H1 (cell line): Measurements from ENCODE around the gene TCAF1. TPM values are rescaled to one million over a fixed set of nuclear protein-coding genes. Genes with fewer than 3 reads are reported as not detected.

Experiments
- CTCF ChIA-PET: fragments of 300-600 bp; sonication (Branson Sonifier 250); formaldehyde crosslinking; loops from one replicate; lab custom pipeline; 2021; ENCODE audit not compliant: partially characterized antibody; lab: Charles Lee
- POLR2A ChIA-PET: fragments of 300-600 bp; sonication (Branson Sonifier 250); formaldehyde crosslinking; loops from one replicate; lab custom pipeline; 2021; ENCODE audit warnings: inconsistent platforms; ENCODE audit not compliant: partially characterized antibody; lab: Charles Lee
- DNase-seq, 2 experiments: peaks; one replicate each; pipeline versions ENCODE4 v3.0.0 to v3.0.0-alpha.2; 2010 to 2022; ENCODE audit warnings: low spot score in 2 of 2, low read depth in 1 of 2, mixed read lengths in 1 of 2
- FAIRE-seq: peaks from 2 replicates; lab custom pipeline; 2011; peaks lifted over from hg19 to GRCh38; lab: Jason Lieb, UNC
- H2AFZ ChIP-seq: 2 replicates; pipeline ENCODE4 v1.8.1; 2012; ENCODE audit warnings: low read length, inconsistent platforms
- H2AK5ac ChIP-seq: 2 replicates; pipeline ENCODE4 v1.6.1; 2013; ENCODE audit warnings: low read depth, low read length
- H2BK120ac ChIP-seq: replicated peaks from 2 replicates; pipeline ENCODE3; 2013; ENCODE audit warnings: low read depth, low read length, inconsistent platforms
- H2BK12ac ChIP-seq: 2 replicates; pipeline ENCODE4 v1.6.1; 2013; ENCODE audit warnings: low read depth, low read length
- H2BK15ac ChIP-seq: 2 replicates; pipeline ENCODE4 v1.6.1; 2013; ENCODE audit warnings: low read length
- H2BK20ac ChIP-seq: 2 replicates; pipeline ENCODE4 v1.6.1; 2013; ENCODE audit warnings: low read length
- H2BK5ac ChIP-seq: 2 replicates; pipeline ENCODE4 v1.6.1; 2013; ENCODE audit warnings: low read depth, low read length
- H3K14ac ChIP-seq: 2 replicates; pipeline ENCODE4 v1.6.1; 2013; ENCODE audit warnings: inconsistent platforms; ENCODE audit not compliant: insufficient read length
- H3K18ac ChIP-seq: 2 replicates; pipeline ENCODE4 v1.6.1; 2013; ENCODE audit warnings: low read length; ENCODE audit errors: extremely low read depth
- H3K23ac ChIP-seq: 2 replicates; pipeline ENCODE4 v1.6.1; 2013; ENCODE audit warnings: inconsistent platforms; ENCODE audit not compliant: insufficient read length
- H3K23me2 ChIP-seq: 2 replicates; pipeline ENCODE4 v1.6.1; 2013; ENCODE audit warnings: low read depth, low read length
- H3K27ac ChIP-seq: 2 replicates; pipeline ENCODE4 v1.6.1; 2011; ENCODE audit warnings: low read depth, low read length, inconsistent platforms
- H3K27me3 ChIP-seq, 4 experiments: replicated peaks in 1 of 4; 1 replicate in 1 of 4; 2 replicates in 3 of 4; pipeline versions ENCODE4 v1.6.1 to v1.8.1; 2011 to 2013; ENCODE audit warnings: low read length in 3 of 4, mild to moderate bottlenecking in 3 of 4, inconsistent platforms in 2 of 4, mixed read lengths in 2 of 4, moderate library complexity in 1 of 4; ENCODE audit not compliant: control insufficient read depth in 3 of 4, insufficient read depth in 3 of 4; ENCODE audit errors: extremely low read depth in 1 of 4
- H3K36me3 ChIP-seq, 4 experiments: 2 replicates each; pipeline versions ENCODE4 v1.6.1 to v1.8.1; 2011 to 2013; ENCODE audit warnings: mild to moderate bottlenecking in 4 of 4, low read length in 3 of 4, moderate library complexity in 2 of 4, control low read depth in 1 of 4, inconsistent platforms in 1 of 4; ENCODE audit not compliant: insufficient read depth in 4 of 4, control insufficient read depth in 2 of 4
- H3K4ac ChIP-seq: replicated peaks from 2 replicates; pipeline ENCODE3; 2013; ENCODE audit warnings: low read length, low read depth, mixed read lengths, inconsistent platforms; ENCODE audit not compliant: insufficient read length
- H3K4me1 ChIP-seq, 4 experiments: replicated peaks in 1 of 4; 1 replicate in 1 of 4; 2 replicates in 3 of 4; pipeline versions ENCODE4 v1.6.1 to v1.8.1; 2011 to 2013; ENCODE audit warnings: low read length in 3 of 4, inconsistent platforms in 2 of 4, mixed read lengths in 1 of 4; ENCODE audit not compliant: insufficient read depth in 4 of 4, control insufficient read depth in 3 of 4
- H3K4me2 ChIP-seq, 2 experiments: 2 replicates each; pipeline versions ENCODE4 v1.6.1 to v1.8.1; 2011 to 2013; ENCODE audit warnings: low read depth in 2 of 2, low read length in 2 of 2, control low read depth in 1 of 2, inconsistent platforms in 1 of 2, mild to moderate bottlenecking in 1 of 2; ENCODE audit not compliant: insufficient read depth in 1 of 2
- H3K4me3 ChIP-seq, 4 experiments: fragments of 200-600, 300-600 bp in 1 of 4; sonication (generic), shearing (Covaris generic), sonication (Bioruptor Twin) in 1 of 4; 2 replicates each; pipeline versions ENCODE4 v1.5.1 to v1.8.1; 2011 to 2016; ENCODE audit warnings: low read length in 4 of 4, low read depth in 3 of 4, control low read depth in 2 of 4, inconsistent platforms in 2 of 4, mild to moderate bottlenecking in 2 of 4, mixed read lengths in 1 of 4, moderate library complexity in 1 of 4; ENCODE audit not compliant: insufficient read depth in 2 of 4; ENCODE audit errors: extremely low read depth in 1 of 4
- H3K56ac ChIP-seq: replicated peaks from 2 replicates; pipeline ENCODE3; 2013; ENCODE audit warnings: low read depth, mild to moderate bottlenecking, mixed read lengths, low read length, inconsistent platforms; ENCODE audit not compliant: insufficient read length
- H3K79me1 ChIP-seq: 2 replicates; pipeline ENCODE4 v1.6.1; 2013; ENCODE audit warnings: low read depth, low read length, control low read depth
- H3K79me2 ChIP-seq, 2 experiments: 2 replicates each; pipeline versions ENCODE4 v1.6.1 to v1.8.1; 2012 to 2013; ENCODE audit warnings: low read length in 2 of 2, mild to moderate bottlenecking in 2 of 2, inconsistent platforms in 1 of 2; ENCODE audit not compliant: insufficient read depth in 2 of 2, control insufficient read depth in 1 of 2
- H3K9ac ChIP-seq, 4 experiments: replicated peaks in 1 of 4; 1 replicate in 1 of 4; 2 replicates in 3 of 4; pipeline versions ENCODE4 v1.6.1 to v1.8.1; 2011 to 2013; ENCODE audit warnings: low read depth in 3 of 4, low read length in 3 of 4, control low read depth in 2 of 4, mild to moderate bottlenecking in 2 of 4, moderate library complexity in 2 of 4, inconsistent platforms in 1 of 4; ENCODE audit errors: extremely low read depth in 1 of 4
- H3K9me3 ChIP-seq, 2 experiments: 2 replicates each; pipeline versions ENCODE4 v1.6.1 to v1.8.1; 2012 to 2013; ENCODE audit warnings: mild to moderate bottlenecking in 2 of 2, moderate library complexity in 2 of 2, control low read depth in 1 of 2, inconsistent platforms in 1 of 2, low read depth in 1 of 2, low read length in 1 of 2, mixed read lengths in 1 of 2; ENCODE audit not compliant: insufficient read depth in 2 of 2
- H4K20me1 ChIP-seq, 2 experiments: replicated peaks in 1 of 2; 2 replicates each; pipeline versions ENCODE3 to v1.8.1; 2011 to 2013; ENCODE audit warnings: inconsistent platforms in 2 of 2, low read length in 2 of 2, mild to moderate bottlenecking in 1 of 2; ENCODE audit not compliant: insufficient read depth in 2 of 2, control insufficient read depth in 1 of 2
- H4K5ac ChIP-seq: 2 replicates; pipeline ENCODE4 v1.6.1; 2013; ENCODE audit warnings: low read length, low read depth, mixed read lengths, inconsistent platforms; ENCODE audit not compliant: insufficient read length
- H4K8ac ChIP-seq: 2 replicates; pipeline ENCODE4 v1.8.0; 2013; ENCODE audit warnings: mild to moderate bottlenecking, moderate library complexity, low read length, inconsistent platforms; ENCODE audit not compliant: insufficient read depth; ENCODE audit errors: extremely low read depth
- H4K91ac ChIP-seq: replicated peaks from 2 replicates; pipeline ENCODE3; 2013; ENCODE audit warnings: low read length, mixed read lengths, inconsistent platforms; ENCODE audit not compliant: insufficient read length
- CREB1 ChIP-seq: IDR thresholded peaks from 2 replicates; pipeline ENCODE4 v1.6.1; 2012; ENCODE audit warnings: inconsistent platforms
- TEAD4 ChIP-seq: IDR thresholded peaks from 2 replicates; pipeline ENCODE4 v1.6.1; 2012; ENCODE audit warnings: low read depth, low read length, inconsistent platforms, mixed read lengths
- WGBS, 2 experiments: shearing (Covaris generic) in 1 of 2; methylation state at CpG; one replicate each; pipeline versions ENCODE4 v1.1.6 to v1.1.7; 2013 to 2015; ENCODE audit warnings: low lambda C conversion rate in 2 of 2, mixed read lengths in 2 of 2, inconsistent platforms in 1 of 2, low coverage in 1 of 2, missing lambda C conversion rate in 1 of 2; ENCODE audit not compliant: insufficient replicate concordance in 2 of 2, insufficient coverage in 1 of 2, insufficient read length in 1 of 2; ENCODE audit errors: extremely low coverage in 1 of 2, missing lambda C conversion rate in 1 of 2; 5-methylcytosine and 5-hydroxymethylcytosine counted together
- polyA plus RNA-seq, 7 experiments: library from polyadenylated mRNA; depleted of rRNA in 3 of 7; stranded (reverse) in 5 of 7; unstranded in 2 of 7; fragments of >200 nt in 5 of 7; fragments of 200-250 nt in 2 of 7; gene quantifications; 1 replicate in 5 of 7; 2 replicates in 1 of 7; 4 replicates in 1 of 7; pipeline versions ENCODE4 v1.2.1 to v1.2.3, GENCODE V29; 2011 to 2013; ENCODE audit warnings: missing spikeins in 2 of 7, mixed read lengths in 2 of 7
- total RNA-seq: library from RNA; stranded (reverse); fragmentation: NEBNext Ultra II Directional; extraction: Animal tissue kit (Norgen Biotek cat#: 25700); gene quantifications from 2 replicates; pipeline ENCODE4 v1.2.1, GENCODE V29; 2021
- TF ChIP-seq, protein P1 (sequence below): IDR thresholded peaks from 2 replicates; pipeline ENCODE4 v1.6.1; 2012; ENCODE audit warnings: inconsistent platforms

Gene TCAF1
- total and polyA plus RNA-seq, 2 of the 8 experiments (the other 6 are each of a cell fraction or from before 2014, with no cell fraction given): 9.6 to 28.0 TPM

- H3K18ac ChIP-seq: no peak overlapping the region
- ChIA-PET CTCF (no interaction called here), POLR2A (no interaction called here)
- H3K79me2 ChIP-seq: no peaks in the 10 kb centered on the region
- no peak overlapping the region for H3K4me2 ChIP-seq
- no peaks in the 10 kb centered on the region for H3K36me3 ChIP-seq
- no peak overlapping the region for H2BK15ac ChIP-seq
- H3K9ac ChIP-seq: no peak overlapping the region
- H2AFZ ChIP-seq: no peak overlapping the region
- no peak overlapping the region for H2BK120ac ChIP-seq
- H3K27me3 ChIP-seq: no peaks in the 10 kb centered on the region
- H3K27ac ChIP-seq: no peak overlapping the region
- FAIRE-seq: no peak
- H3K14ac ChIP-seq: no peak overlapping the region
- no peak overlapping the region for H4K8ac ChIP-seq
- no peaks in the 10 kb centered on the region for H3K23me2 ChIP-seq
- H2BK5ac ChIP-seq: no peak overlapping the region
- H4K5ac ChIP-seq: no peak overlapping the region
- no peak overlapping the region for H3K56ac ChIP-seq
- H4K91ac ChIP-seq: no peak overlapping the region
- H2BK20ac ChIP-seq: no peak overlapping the region
- no peaks in the 10 kb centered on the region for H3K79me1 ChIP-seq
- H3K4ac ChIP-seq: no peak overlapping the region
- no peak overlapping the region for H3K23ac ChIP-seq
- TF ChIP-seq, protein P1, sequence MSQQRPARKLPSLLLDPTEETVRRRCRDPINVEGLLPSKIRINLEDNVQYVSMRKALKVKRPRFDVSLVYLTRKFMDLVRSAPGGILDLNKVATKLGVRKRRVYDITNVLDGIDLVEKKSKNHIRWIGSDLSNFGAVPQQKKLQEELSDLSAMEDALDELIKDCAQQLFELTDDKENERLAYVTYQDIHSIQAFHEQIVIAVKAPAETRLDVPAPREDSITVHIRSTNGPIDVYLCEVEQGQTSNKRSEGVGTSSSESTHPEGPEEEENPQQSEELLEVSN: no peak
- TF ChIP-seq TEAD4: no peak
- no peak for TF ChIP-seq CREB1
- TF ChIP-seq, all 59 proteins: peak for 0
- H3K4me1 ChIP-seq: no peaks in the 10 kb centered on the region
- H4K20me1 ChIP-seq: peaks cover 0 to 1% of the 10 kb centered on the region in 2 experiments
- no peak overlapping the region for H2BK12ac ChIP-seq
- H3K9me3 ChIP-seq: no peaks in the 10 kb centered on the region
- no peak overlapping the region for H3K4me3 ChIP-seq
- H2AK5ac ChIP-seq: no peak overlapping the region
- DNase-seq: no peak
- 84% methylated on average over 2 of the region's 2 CpGs; no CpG with 5 or more reads in 1 of the 2 experiments for WGBS, 2 experiments
Measured at GRCh38 chr7:143846692-143847091, 55.3 kb downstream of the TCAF1 start.
